GM18526 (cell line): ENCODE measurements around the gene LILRB5.
"Not testable (repeated sequence)": the region's sequence is repeated elsewhere in the genome, so short reads cannot be mapped to it uniquely, and the experiment has no call there.

Experiments used
- POLR2A ChIP-seq: IDR thresholded peaks from 3 replicates; pipeline ENCODE4 v1.6.1; 2011; ENCODE audit not compliant: insufficient read length; ENCODE audit errors: extremely low read depth

The LILRB5 gene

DNA sequence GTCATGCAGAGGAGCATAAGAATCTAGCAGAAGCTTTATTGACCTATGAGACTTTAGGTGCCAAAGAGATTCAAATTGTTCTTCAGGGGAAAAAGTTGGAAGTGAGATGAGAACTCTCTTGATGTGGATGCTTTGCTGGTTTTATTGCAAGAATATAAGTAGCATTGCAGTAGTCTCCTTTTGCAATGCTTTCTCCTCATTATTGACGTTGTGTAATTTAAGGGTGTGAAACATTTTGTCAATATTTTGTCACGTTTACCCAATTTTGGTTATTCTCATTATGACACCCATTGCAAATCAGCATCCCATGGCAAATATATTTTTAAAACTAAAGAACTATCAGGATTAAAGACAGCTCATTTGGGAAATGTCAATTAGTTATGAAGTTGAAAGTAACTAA is 11.9 kb upstream of the LILRB5 start:
- TF ChIP-seq POLR2A = no peak

DNA sequence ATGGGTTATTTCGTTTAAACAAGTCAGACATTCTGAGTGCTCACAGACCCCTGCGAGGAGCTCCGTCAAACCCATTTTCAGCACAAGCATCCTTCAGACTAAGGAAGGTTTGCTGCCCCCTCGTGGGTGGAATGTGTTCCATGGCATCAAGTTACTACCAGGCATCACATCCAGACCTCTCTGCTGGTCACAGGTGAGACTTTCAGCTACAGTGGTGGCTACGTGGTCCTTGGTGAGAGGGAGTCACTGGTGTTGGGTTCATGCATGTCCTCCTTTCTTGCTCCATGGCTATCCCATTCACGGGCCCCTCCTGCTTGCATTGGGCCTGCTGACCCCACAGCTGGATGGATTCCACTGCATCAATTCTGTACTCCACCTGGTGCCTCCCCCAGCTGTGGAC is 9.1 kb upstream of the LILRB5 start:
- no peak for TF ChIP-seq POLR2A

DNA sequence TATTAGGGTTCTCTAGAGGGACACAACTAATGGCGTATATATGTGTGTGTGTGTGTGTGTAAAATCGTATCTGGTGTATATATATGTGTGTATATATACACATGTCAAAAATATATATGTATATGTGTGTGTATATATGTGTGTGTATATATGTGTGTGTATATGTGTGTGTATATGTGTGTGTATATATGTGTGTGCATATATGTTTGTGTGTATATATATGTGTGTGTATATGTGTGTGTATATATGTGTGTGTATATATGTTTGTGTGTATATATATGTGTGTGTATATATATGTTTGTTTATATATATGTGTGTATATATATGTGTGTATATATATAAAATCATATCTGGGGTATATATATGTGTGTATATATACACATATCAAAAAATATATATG is 5.4 kb upstream of the LILRB5 start:
- TF ChIP-seq POLR2A = no peak

DNA sequence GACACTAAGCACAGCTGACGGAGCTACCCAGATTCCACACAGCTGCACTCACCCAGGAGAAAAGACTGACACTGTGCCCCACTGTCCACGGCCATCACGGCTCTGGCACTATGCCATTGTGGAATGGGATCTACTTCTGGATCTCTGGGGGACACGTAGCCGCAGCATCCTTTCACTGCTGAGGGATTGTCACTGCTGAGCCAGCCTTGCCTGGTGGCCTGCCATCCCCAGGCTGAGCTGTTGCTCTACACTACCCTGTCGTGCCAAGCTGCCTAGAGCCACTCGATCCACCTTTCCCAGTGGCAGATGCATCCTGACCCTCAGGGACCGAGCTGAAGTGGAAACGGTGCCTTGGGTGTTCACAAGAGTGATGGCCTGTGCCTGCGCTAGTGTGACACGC is 5.0 kb upstream of the LILRB5 start:
- no peak for TF ChIP-seq POLR2A

DNA sequence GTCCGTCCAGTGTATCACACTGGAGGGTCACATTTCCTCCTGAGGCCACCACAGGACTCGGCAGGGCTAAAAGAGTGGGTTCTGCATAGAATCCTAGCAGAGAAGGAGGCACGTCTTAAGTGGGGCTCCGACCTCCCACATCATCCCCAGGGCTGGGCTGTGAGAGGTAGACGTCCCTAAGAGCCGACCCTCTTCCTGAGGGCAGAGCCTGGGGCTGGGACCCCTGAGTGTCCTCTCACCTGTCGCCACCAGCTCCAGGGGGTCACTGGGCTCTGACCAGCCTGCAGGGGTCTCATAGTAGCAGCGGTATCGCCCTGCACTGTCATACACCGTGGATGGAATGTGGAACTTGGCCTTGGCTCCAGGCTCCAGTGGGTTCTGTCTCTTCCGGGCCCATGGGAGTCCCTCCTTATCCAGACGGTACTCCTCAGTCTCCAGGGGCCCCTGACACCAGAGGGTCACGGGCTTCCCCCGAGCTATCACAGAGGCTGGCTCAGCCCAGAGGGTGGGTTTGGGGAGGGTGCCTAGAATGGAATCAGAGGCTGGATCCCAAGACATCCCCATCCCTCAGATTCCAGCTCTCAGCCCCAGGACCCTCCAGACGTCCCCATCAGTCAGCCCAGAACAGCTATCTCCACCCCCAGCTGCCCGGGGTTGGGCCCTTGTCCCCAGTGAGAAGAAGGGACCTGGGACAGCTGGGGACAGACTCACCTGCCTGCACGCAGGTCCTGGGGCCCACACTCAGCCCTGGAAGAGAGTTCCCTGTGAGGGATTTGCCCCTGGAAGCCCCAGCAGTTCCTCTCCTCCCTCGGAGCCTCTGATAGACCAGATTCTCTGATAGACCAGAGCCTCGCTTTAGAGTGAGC is 590 bp downstream of the LILRB5 start:
- TF ChIP-seq POLR2A = no peak

DNA sequence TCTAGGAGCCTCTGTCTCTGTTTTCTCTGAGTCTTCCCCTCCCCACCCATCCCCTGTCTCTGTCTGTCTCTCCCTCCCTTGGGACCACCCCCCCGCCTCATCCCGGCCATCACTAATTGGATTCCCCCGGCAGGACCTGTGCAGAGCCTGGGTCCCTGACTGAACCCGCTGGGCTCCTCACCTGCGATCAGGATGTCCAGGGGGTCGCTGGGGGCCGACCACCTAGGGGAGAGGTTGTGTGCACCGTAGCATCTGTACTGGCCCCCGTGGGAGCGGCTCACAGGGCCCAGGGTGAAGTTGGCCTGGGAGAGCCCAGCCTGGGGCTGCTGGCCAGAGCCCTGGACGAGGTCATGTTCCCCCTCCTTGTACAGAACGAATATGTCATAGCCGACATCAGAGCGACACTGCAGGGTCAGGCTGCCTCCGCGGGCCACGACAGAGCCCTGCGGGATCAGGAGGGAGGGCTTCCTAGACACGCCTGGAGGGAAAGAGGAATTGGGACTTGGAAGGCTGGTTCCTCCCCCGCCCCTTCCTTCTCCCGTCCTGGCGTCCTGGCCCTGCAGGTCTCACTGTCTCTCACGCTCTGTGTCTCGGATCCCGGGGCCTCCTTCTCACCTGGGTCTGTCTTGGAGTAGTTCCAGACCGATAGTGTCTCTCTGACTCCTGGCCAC is 1.8 kb downstream of the LILRB5 start:
- no peak for TF ChIP-seq POLR2A

DNA sequence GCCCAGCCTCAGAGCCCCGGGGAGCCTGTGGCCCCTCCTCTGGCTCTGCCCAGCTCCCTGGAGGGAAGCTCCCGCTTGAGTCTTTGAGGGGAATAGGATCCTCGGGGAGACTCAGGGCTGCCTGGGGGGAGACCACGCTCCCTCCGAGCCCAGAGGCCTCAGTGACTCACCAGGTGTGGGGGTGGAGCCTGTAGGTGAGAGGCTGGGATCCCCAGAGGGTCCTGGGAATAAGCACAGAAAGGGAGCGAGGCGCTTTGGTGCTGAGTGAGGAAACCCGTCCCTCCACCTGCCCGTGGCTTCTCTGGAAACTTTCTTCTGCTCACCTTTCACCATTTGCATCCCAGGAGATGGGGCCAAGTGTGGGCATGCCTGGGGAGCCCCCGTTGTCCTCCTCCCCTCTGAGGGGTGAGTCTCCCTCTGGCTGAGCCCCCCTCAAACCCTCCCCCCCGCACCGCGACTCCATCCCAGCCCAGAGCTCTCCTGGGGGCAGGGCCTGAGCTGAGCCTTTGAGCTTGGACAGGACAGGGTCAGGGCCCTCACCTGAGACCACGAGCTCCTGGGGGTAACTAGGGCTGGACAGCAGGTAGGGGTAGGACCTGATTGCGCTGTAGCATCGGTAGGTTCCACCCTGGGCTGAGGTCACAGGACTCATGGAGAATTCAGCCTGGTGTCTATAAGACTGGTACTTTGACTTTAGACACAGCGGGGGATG is 2.7 kb downstream of the LILRB5 start:
- no peak for TF ChIP-seq POLR2A

DNA sequence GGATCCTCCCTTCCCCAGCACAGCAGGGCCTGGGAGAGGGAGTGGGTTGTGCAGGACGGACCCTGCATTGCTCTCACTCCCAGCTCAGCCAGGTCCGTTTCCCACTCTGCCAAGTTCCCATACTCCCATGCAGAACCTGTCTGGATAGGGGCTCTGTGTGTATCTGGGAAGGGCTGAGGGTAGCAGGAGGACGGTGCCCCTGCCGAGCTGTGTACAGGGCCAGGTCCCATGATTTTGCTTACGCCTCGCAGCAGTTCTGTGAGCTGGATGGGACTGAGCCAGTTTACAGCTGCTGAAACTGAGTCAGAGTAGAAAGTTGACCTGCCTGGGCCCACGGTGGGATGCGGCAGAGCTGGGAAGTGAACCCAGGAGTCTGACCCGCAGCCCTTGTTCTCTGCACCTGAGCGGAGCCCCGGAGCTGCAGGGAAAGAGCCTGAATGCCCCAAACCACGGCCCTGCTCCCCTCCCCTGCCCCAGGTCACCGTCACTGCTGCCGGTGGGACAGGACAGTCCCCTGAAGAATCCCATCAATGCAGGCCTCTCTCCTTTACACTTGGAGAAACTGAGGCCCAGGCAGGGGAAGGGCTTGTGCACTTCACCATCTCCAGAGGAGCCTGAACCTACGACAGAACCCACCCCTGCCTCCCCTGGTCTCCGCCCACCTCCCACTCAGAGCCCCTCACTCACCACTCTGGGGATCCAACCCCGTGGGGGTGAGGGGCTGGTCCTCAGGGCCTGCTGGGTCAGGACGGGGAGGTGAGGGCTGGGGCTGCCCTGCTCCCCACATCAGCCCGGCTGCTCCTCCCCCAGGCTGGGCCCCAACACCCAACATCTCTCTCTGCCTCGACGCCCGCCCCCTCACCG is 3.5 kb downstream of the LILRB5 start:
- no peak for TF ChIP-seq POLR2A

DNA sequence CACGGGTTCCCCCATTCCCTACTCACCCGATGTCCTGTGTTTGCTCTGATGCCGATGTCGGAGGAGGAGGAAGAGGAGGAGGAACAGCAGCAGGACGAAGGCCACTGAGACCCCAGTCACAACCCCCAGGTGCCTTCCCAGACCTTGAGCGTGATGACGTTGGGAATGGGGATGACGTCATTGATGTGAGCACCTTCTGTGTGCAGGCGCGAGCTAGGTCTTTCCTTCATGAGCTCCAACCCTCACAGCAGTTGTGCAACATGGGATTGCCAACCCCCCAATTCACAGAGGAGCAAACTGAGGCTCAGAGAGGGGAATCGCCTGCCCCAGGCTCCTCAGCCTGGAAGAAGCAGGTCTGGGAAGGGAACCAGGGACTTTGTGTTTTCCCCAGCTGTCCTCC is 4.2 kb downstream of the LILRB5 start:
- no peak for TF ChIP-seq POLR2A

DNA sequence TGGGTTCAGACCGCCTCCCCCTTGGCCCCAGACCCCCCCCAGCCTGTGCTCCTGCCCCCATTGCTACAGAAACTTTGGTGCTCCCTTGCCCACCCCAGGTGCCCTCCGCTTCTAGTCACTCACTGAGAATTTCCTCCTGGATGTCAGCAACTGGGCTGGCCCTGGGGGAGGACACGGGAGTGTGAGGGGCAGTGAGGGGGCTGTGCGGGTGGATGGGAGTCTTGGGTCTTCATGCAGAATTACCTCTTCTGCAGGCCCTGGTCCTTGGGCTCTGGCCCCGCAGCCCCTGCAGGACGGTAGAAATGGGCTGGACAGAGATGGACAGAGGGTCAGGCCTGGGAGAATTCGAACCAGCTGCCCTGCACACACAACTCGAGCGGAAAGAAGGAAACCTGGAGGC is 4.8 kb downstream of the LILRB5 start:
- no peak for TF ChIP-seq POLR2A

DNA sequence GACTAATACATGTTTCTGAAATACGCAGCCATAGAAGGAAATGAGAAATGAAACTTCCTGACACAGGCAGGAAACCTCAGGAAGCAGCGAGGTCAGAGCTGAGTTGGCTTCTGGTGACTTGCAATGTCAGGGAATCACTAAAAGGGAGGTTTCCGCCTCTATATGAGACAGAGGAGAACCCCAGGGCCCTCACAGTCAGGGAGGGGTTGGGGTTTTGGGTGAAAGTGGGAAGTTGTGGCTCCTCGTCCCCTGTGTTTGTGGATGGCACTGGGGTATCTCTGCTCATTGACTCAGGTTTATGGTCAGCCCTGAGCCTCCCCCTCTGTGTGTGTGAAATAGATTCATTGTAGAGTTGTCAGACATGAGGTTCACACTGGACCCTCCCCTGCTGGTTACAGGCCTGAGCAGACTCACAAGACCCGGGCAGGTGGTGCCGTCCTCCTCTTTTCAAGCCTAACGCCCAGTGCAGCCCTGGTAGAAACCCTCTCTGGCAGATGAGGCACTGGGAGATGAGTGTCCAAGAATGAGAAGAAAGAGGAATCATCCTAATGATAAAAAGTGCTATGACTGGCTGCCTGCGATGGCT is 9.0 kb downstream of the LILRB5 start:
- no peak for TF ChIP-seq POLR2A

DNA sequence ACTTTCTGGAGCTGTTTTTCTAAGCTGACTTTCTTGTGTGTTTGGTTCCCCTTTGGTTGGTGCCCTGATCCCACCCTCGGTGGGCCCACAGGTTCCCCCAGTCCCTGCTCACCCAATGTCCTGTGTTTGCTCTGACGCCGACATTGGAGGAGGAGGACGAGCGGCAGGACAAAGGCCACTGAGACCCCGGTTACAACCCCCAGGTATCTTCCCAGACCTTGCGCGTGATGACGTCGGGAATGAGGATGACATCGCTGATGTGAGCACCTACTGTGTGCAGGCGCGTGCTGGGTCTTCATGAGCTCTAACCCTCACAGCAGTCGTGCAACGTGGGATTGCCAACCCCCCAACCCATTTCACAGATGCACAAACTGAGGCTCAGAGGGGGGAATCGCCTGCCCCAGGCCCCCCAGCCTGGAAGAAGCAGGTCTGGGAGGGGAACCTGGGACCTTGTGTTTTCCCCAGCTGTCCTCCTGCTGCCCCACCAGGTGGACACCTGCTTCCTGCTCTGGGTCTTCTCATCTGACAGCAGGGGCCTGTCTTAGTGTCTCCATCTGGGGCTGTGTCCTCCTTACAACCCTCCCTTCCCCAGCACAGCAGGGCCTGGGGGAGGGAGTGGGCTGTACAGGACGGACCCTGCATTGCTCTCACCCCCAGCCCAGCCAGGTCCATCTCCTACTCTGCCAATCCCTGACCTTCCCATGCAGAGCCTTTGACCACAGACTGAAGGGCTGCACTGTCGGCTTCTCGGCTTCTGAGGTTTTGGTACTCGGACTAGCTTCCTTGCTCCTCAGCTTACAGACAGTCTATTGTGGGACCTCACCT is 9.8 kb downstream of the LILRB5 start:
- TF ChIP-seq POLR2A = no peak

DNA sequence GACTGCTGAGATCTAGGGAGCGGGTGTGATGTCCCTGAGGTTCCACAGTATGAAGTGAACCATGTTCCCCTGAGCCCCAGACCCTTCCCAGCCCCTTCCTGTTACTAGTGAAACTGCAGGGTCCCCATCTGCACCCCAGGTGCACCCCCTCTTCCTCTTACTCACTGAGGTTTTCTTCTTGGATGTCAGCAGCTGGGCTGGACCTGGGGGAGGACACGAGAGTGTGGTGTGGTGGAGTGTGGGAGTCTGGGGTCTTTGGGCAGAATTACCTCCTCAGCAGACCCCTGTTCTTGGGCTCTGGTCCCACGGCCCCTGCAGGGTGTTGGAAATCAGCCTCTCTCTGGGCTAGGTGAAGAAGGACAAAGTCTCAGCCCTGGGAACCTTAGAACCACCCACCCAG is 11.1 kb downstream of the LILRB5 start:
- TF ChIP-seq POLR2A = no peak

DNA sequence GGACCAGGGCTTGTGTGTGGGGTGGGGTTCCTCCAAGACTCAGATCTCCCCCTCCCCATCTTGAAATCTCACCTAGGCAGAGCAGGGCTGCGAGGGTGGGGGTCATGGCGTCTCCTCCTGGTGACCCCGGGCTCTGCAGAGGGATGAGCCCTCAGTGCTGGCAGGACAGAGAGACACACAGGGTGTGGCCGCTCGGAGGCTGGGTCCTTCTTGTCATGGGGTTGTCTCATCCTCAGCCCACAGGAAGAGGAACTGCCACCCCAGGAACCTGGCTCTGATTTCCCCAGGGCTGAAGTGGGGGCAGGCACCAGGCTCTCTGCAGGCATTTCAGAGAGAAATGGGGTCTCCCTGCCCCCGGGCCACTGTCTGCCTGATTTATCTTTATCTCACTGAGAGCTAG is 14.4 kb downstream of the LILRB5 start, which contains the start of gene LILRA6:
Gene LILRA6, minus strand, starts transcription at position 145 of the 400 bp plus-strand sequence.
- not testable (repeated sequence) for TF ChIP-seq POLR2A
